Muscle of back (tissue), 11 donors: ENCODE results near the gene SPX. TPM values are rescaled to one million over a fixed set of nuclear protein-coding genes. Genes with fewer than 3 reads are reported as not detected.

ENCODE experiments used
- DNase-seq, 3 donors: peaks; one replicate each; pipeline versions ENCODE4 v3.0.0 to v3.0.0-alpha.2; 2013
- polyA plus RNA-seq, 10 donors: library from polyadenylated mRNA; unstranded; fragments of 120-200 nt; gene quantifications; one replicate each; pipeline ENCODE4 v1.2.1, GENCODE V29; 2013; ENCODE audit not compliant: insufficient read length in 10 of 10

Gene SPX
- polyA plus RNA-seq, 10 donors = 13.0 to 43.9 (median 26.4) TPM

GRCh38 chr12:21528953-21529352 lies 2.9 kb downstream of the SPX start:
- peak in 2 of 3 donors; percentile 28 to 37 for DNase-seq

GRCh38 chr12:21529456-21529855 lies 3.4 kb downstream of the SPX start:
- no peak for DNase-seq

DNA sequence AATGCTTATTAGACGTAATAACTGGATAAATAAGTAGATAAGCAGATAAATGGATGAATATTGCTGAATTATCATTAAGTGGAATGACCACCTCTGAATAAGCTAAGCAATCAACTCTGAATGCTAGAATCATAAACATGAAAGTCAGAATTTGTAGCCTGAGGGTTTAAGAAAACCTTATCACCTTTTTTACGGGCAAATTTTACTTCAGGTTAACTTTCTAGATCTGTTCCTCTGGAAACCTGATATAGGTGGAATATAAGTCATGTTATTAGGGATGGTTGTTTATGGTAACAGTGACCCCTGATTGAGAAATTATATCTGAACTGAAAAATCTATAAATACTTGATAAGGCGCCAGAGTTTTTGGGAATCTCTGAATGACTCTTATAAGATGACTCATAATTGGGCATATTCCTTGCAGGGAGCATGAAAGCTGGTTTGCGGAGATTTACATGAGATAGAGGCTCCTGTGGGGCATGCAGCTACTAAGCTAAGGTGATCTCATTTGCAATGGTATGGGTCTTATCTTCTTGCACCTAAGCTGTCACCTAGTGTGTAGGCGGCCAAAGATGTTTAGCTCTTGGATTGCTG lies 12.1 kb downstream of the SPX start:
- no peak for DNase-seq

GRCh38 chr12:21539797-21540196 lies 13.7 kb downstream of the SPX start:
- DNase-seq = no peak

- no peak for DNase-seq
These were observed 15.7 kb downstream of the SPX start for GRCh38 chr12:21541773-21542172.

DNA sequence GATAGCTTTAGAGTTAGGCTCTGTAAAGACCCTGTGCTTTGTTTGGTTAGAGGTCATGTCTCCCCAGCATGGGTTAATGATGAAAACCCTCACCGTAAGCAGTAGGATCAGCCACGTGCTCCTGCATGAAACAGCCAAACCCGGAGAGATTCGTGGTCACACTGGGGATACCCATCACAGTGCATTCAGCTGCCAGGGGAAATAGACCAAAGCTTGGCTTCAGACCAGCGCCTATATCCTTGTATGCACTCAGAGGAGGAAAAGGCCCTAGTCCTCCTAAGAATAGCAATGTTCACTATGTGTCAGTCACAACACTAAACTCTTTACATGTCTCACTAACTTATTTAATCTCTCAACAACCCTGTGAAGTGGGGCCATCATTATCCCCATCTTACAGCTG lies 16.3 kb downstream of the SPX start:
- no peak for DNase-seq

DNA sequence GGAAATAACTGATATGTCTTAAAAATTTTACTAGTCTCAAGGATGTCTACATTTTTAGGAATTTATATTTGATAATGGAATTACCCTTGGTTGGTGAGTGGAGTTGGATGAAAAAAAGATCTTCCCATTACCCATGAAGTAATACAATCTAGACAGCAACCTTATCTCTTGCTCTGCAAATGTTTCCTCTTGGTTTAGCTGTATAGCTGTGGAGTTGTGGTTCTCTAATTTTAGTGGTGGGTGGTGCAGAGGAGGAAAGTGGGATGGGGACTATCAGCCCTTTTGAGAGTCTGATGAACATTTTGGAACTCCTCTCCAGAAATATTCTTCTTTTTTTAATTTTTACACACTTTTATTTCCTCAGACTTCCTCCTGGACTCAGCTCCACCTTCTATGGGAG lies 17.1 kb downstream of the SPX start:
- DNase-seq = no peak

GRCh38 chr12:21545557-21545956 lies 19.5 kb downstream of the SPX start:
- DNase-seq = no peak

DNA sequence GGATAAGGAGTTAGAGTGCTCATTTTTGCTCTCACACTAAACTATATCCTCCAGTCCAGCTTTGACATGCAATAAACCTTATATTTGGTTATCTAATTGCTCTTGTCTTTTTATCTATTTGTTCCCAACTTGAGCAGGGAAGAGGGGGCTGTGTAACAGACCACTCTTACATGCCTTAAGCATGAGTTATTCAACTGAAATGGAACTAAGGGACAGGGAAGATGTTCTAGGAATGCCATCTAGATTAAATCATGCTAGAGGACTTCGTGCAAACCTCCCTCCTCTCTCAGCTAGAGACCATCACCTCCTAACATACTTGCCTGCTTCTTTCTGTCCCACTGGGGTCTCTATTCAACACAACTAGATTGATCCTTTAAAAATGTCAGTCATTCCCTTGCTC lies 20.6 kb downstream of the SPX start:
- DNase-seq = no peak

GRCh38 chr12:21547437-21547836 lies 21.3 kb downstream of the SPX start:
- no peak for DNase-seq

GRCh38 chr12:21551841-21552465 lies 25.9 kb downstream of the SPX start:
- DNase-seq = peak; percentile 79 to 88 (median 84)

- no peak for DNase-seq
These were observed 26.7 kb downstream of the SPX start for GRCh38 chr12:21552635-21553328.

DNA sequence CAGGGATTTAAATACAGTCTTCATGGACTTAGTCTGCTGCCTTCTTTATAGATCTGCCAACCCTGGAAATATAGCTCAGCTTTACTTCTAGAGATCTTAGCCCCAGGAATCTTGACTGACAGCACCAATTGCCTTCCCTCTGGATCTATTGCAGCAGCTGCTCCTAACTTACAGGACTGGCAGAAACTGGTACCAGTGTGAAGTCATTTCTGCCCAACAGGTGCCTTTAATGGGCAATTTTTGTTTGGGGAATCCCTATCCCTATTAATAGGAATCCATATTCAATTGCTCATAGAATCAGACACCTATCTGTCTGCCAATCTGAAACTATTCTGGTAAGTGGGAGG lies 27.2 kb downstream of the SPX start:
- DNase-seq = peak; percentile 71 to 79 (median 73)

DNA sequence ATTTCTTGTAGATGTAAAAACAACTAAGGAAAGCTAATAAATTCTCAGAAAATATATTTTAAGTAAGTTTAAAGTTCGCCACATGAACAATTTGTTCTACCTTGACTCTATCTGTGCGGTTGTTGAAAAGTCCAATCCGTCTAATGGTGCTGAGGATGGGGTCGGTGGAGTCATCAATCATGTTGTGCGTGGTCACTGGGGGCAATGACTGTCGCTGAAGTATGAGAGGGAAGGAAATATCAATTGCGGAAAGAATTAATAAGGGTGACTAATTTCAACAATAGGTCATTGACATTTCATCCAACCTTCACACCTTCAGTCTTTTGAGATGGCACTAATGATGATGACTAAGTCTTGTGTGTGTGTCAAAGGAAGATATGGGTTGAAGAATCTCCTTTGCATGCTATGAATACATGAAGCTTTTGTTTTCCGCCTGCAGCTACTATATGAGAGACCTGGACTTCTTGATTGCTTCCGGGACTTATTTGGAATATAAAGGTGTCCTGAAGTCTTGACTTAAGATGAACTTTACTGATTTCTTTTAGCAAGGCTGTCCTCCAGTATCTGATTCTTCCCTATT lies 32.1 kb downstream of the SPX start:
- DNase-seq = no peak

DNA sequence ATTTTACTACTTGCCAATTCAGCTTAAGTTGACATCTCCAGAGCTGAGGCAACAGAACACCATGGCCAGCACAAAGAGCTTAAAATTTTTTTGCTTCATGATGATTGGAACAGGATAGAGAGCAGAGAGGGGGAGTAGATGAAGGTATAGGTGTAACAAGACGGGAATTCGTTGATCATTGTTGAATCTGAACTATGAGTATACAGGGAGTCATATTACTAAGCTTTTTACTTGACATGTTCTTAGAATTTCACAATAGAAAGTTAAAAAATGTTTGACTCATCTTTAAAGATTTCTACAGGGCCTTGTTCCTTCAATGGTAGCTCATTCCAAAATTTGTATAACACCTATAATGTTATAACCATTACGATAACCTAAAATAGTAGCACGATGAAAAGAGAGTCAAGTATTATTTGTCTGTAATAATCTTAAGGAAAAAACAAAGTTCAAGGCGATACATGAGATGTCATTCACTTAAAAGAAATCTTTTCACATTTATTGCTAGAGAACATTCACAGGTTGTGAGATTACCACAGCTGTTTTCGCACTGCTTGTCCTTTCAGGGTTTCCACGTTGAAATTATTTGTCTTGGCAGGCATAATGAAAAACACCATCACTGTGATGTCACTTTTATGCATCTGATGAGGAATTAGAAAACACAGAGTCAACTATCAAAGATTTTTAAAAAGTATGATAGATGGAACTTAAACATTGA lies 33.9 kb downstream of the SPX start:
- DNase-seq = no peak

DNA sequence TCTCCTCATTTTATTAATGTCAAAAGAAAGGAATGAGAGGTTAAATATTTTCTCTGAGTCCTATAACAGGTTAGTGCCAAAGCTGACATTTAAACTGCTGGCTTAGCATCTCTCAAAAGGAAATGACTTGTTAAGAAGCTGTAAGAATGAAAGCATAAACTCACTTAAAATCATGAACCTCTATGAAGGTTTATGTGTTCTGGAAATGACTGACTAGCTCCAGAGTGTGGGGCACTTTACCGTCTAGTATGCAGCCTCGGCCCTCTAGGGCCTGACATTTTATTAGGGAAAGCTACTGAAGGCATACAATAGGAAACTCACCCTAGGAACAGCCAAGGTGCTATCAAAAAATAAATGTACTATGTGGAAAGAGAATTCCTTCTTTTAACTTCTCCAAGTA lies 35.1 kb downstream of the SPX start:
- no peak for DNase-seq

- no peak for DNase-seq
These were observed 36.8 kb downstream of the SPX start for GRCh38 chr12:21562859-21563258.

- DNase-seq = no peak
These were observed 40.3 kb downstream of the SPX start for GRCh38 chr12:21566223-21566906.

DNA sequence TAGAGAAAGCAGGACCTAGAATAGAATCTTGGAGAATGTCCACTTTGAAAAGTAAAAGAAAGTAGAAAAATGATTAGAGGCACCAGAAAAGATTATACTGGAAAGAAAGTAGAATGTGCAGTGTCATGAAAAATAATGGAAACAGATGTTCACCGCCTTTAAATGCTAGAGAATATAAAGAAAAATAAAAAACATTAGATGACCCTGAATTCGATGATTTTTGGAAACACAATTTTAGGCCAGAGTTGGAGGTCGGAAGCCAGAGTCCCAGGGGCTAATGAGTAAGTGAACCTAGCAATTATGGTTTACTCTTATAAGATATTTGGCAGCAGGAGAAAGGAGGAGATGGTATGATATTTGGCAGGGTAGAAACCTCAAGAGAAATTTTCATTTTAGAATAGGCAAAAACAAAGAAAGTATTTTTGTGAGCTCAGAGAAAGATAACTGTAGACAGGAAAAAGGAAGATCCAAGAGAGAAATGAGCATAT lies 40.9 kb downstream of the SPX start:
- peak in 2 of 3 donors; percentile 21 to 47 for DNase-seq

GRCh38 chr12:21568115-21568514 lies 42.0 kb downstream of the SPX start:
- DNase-seq = no peak

DNA sequence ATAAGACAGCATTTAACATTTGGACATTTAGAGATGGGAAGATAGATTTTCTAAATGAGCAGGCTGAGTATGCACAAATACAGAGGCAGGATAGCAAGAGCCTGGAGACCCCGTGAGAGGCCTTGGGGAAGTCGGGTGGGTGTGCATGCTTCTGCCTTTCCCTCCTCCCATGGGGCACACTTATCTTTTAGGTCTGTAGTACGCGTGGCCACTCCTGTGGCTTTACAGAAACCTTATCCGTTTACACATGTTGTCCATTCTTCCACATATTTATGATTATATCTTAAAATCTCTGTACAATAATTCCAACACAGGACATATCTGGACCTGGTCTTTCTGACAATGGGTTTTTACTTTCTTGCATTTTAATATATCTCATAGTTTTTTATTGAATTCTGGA lies 45.0 kb downstream of the SPX start:
- DNase-seq = no peak
